Stimulated activated CD4-positive, alpha-beta T cell treated with anti-CD3 and anti-CD28 coated beads, Interleukin-1b, Interleukin-23, amount 100 ng/mL, for 1 hour (primary cell): Measurements from ENCODE around the gene BAZ1B.
"Not testable (repeated sequence)": the region's sequence is repeated elsewhere in the genome, so short reads cannot be mapped to it uniquely, and the experiment has no call there.

Source experiments
- DNase-seq, 2 donors: peaks; one replicate each; pipeline ENCODE4 v3.0.0-alpha.2; 2020; ENCODE audit warnings: low read depth in 2 of 2

Gene BAZ1B

DNA sequence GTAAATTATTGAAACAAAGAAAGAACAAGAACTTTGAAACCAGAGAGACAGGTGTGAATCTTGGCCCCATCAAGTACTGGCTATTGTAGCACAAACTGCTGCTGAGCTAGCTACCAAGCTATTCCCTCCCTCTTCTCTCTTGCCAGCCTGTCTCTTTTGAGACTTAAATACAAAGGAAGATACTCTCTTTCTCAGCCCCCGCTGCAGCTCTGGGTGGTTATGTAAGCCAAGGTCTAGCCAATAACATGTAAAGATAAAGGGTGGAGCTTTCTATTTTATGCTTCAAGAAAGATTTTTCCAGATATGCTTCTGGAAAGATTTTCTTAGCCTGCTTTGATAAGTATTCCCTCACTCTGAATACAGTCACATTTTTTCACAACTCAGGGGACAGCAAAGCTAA is 17.2 kb downstream of the BAZ1B start:
- DNase-seq, result no peak

- DNase-seq, result no peak
Measured at GRCh38 chr7:73504017-73504416, 18.1 kb downstream of the BAZ1B start.

GRCh38 chr7:73503229-73503628 is 18.9 kb downstream of the BAZ1B start:
- no peak for DNase-seq

- DNase-seq, result no peak
Measured at GRCh38 chr7:73496626-73497025, 25.5 kb downstream of the BAZ1B start.

DNA sequence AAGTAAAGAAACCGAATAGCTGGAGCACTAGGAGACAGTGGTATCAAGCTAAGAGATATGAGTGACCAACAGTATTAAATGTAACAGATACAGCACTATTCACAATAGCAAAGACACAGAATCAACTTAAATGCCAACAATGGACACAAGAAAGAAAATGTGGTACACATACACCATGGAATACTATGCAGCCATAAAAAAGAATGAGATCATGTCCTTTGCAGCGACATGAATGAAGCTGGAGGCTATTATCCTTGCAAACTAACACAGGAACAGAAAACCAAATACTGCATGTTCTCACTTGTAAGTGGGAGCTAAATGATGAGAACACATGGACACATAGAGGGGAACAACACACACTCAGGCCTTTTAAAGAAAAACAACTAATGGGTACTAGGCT is 26.6 kb downstream of the BAZ1B start:
- DNase-seq, result not testable (repeated sequence)

DNA sequence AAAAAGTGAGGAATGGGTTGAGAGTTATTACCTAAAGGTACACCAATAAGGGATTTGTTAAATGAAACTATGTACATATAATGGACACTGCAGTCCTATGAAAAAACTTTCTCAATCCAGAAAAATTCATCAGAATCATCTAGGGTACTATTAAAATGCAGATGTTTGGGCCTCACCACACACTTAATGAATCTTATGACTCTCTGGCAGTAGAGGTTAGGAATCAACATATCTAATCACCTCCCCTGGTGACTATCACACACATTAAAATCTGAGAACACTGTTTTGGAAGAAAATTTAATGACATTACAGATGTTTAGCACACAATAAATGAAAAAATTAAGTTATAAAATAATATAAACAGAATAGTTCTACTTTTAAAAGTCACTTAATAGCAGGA is 32.1 kb downstream of the BAZ1B start:
- DNase-seq, result no peak

DNA sequence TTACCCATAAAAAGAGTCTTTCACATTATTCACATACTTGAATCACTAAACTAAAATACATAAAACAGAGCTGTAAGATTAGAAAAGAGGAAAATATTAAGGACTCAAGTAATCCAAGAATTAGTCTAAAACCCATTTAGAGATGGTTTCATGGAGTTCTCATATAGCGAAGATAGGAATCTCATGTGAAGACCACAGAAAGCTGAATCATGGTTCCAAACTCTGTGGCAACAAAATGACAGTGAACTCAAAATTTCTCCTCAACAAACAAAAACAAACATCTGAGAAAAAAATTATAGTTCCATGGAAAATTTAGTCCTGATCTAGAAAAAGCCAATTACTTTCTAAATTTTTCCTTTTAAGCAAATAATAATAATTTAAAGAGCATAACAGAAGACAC is 34.6 kb downstream of the BAZ1B start:
- DNase-seq, result no peak

DNA sequence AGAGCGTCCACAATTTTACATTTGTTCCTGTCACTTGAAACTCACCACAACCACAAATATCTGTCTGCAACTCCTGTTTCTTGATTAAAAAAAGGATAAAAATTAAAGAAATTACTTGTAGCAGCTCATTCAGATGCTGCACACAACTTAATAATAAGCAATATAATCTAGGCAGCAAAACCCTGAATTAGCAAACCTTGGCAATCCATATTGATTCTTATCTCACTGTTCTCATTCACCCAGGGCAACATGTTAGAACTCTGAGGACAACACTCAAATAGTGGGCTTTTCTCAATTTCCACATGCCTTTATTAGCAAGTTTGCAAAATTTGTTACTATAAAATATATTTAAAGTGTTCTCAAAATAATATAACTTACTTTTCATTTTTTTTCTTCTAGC is 38.9 kb downstream of the BAZ1B start:
- no peak for DNase-seq

DNA sequence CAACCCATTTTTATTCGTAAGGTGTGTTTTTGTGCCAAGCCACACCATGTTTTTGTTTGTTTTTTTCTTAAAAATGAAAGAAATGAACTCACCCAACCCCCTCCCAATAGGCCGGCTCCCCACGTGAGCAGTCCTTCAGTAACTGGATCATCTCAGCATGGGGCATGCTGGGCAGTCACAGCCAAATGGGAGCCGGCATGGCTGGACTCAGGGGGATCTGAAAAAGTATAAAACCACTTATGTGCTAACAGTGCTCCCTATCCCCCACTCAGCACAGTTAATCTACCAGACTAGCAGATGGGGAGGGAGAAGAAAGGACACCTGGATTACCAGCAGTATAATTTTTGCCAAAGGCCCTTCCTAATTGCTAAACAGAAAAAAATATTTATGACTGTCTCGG is 39.3 kb downstream of the BAZ1B start:
- no peak for DNase-seq

GRCh38 chr7:73481521-73481920 is 40.6 kb downstream of the BAZ1B start:
- DNase-seq, result not testable (repeated sequence)

- no peak for DNase-seq
Measured at GRCh38 chr7:73478549-73478948, 43.5 kb downstream of the BAZ1B start.

DNA sequence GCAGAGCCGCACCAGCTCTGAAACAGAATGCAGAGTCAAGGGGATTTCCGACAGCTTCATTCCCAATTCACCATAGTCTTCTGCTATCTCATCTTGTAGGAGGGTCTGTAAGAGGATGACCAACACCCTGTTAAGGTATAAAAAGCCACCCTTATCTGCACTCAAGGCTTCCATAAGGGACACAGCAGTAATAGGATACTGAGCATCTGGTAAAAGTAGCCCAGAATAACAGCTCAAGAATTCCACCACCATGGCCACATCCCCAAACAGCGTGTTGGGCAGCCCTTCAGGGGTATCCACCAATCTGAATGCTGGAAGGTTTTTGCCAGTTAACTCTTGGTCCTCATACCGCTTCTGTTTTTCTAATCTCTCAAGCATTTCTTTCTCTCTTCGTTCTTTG is 44.7 kb downstream of the BAZ1B start:
- DNase-seq, result no peak

DNA sequence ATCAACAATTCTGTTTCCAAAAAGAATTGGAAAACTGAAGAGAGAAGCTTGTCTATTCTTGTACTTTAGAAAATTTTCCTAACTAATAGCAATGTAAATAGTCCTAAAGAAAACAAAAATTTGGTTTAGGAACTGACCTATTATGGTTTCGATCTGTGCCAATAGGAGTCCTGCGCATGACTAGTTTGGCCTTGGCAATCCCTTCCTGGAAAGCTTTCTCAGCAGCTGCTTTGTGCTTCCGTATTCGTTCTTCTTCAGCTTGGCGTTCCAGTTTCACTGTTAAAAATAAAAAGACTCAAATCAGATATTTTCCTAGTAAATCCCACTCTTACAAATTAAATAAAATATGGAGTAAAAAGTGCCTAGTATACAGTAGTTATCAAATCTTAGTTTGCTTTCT is 51.9 kb downstream of the BAZ1B start:
- DNase-seq, result no peak

- not testable (repeated sequence) for DNase-seq
Measured at GRCh38 chr7:73467046-73467445, 55.0 kb downstream of the BAZ1B start.

GRCh38 chr7:73466112-73466511 is 56.0 kb downstream of the BAZ1B start:
- no peak for DNase-seq

GRCh38 chr7:73463966-73464365 is 58.1 kb downstream of the BAZ1B start:
- no peak for DNase-seq

DNA sequence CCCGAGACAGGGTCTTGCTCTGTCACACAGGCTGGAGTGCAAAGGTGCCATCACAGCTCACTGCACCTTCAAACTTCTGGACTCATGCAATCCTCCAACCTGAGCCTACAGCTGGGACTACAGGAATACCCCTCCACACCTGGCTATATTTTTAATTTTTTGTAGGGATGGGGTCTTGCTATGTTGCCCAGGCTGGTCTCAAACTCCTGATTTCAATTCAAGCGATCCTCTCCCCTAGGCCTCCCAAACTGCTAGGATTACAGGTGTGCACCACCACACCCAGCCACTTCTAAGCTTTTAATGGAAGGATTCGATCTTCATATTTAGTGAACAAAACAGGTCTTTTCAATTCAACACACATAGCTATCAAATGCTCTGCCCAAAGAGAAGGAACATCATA is 58.8 kb downstream of the BAZ1B start:
- DNase-seq, result no peak

- no peak for DNase-seq
Measured at GRCh38 chr7:73461782-73462285, 60.3 kb downstream of the BAZ1B start.

DNA sequence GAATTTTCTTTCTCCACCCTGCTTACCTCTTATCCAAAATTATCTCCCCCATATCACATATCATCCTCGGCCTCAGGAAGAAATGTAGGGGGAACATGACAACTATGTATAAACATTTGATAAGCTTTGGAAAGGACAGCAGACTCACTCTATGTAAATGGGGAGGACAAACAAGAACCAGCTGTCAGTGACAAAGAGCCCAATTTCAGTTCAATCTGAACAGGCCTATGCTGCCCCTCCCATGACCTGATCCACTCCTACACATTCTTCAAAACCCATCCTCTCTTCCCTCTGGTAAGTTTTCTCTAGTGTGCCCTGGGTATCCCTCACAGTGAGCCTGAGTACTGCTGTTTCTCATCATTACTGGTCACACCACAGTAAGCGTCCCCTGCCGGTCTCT is 67.7 kb downstream of the BAZ1B start:
- DNase-seq, result no peak

DNA sequence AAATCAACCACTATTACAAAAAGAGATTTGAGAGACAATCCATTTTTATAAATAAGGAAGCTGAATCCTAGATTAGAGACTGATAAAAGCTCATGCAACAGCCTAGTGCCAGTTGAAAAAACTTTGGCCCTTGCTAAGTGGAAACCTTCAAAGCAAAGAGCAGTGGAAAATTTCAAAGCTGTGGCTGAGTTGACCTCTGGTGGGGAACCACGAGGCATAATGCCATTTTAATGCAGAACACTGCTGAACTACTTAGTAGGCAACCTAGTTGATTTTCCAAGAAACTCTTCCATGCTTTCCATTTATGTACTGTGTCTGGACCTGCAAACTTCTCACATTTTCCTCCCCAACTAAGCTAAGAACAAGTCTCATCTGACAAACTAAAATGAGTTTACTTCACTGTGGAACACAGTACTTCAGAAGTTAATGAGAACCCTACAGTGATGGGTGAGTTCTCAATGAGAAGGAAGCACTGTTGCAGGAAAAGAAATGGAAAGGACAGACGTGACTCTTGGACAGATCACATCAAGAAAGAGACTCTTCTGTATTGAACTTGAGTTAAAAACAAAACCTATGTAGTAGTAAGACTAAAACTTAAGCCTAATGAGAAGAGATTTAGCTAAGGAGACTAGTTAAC is 69.0 kb downstream of the BAZ1B start:
- no peak for DNase-seq

DNA sequence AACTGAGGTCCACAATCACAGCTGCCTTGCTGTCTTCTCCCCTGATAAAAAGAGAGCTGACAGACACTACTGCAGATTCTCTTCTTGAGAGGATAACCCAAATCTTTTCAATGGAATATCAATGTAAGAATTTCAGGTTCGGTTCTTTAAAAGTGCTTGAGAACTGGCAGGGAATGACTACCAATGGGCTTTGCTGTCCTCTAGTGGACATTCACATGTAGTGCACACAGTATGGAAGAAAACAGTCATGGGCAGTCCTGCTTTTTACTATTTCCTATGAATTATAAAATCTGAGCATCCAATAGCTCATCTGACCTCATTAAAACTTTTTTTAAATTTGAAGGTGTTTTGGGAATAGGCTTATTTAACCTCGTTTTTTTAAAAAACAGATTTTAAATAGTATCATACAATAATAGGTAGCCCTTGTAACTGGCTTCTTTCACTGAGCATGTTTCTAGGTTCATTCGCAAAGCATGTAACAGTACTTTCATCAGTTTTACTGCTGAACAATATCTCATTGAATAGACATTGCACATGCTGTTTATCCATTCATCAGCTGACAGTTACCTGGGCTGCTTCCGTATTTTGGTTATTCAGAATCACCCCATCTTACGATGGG is 70.2 kb downstream of the BAZ1B start:
- DNase-seq, result no peak

- no peak for DNase-seq
Measured at GRCh38 chr7:73449422-73449821, 72.7 kb downstream of the BAZ1B start.

GRCh38 chr7:73448609-73449008 is 73.5 kb downstream of the BAZ1B start:
- DNase-seq, result no peak
